GM23338 (cell line): ENCODE measurements around the gene SLC2A11.

Source experiments
- CTCF ChIP-seq, 2 experiments: fragments of 200-600 bp in 1 of 2; sonication (generic) in 1 of 2; conservative IDR thresholded peaks; 2 replicates each; pipeline versions ENCODE4 v1.5.1 to v1.6.1; 2016 to 2017; ENCODE audit warnings: antibody characterized with exemption in 2 of 2, low read depth in 2 of 2, mild to moderate bottlenecking in 2 of 2, moderate library complexity in 1 of 2
- EZH2 ChIP-seq: fragments of 200-600 bp; sonication (generic); IDR thresholded peaks from one replicate; pipeline ENCODE4 v1.8.0; 2017; ENCODE audit warnings: antibody characterized with exemption, mild to moderate bottlenecking, low read depth; ENCODE audit not compliant: unreplicated experiment
- EZH2phosphoT487 ChIP-seq: fragments of 200-600 bp; sonication (generic); IDR thresholded peaks from one replicate; pipeline ENCODE4 v1.8.1; 2018; ENCODE audit warnings: antibody characterized with exemption; ENCODE audit not compliant: unreplicated experiment
- JUNB ChIP-seq: IDR thresholded peaks from one replicate; pipeline ENCODE4 v1.6.1; 2016; ENCODE audit warnings: antibody characterized with exemption; ENCODE audit not compliant: unreplicated experiment
- NANOG ChIP-seq: IDR thresholded peaks from 2 replicates; pipeline ENCODE4 v1.6.1; 2016; ENCODE audit warnings: antibody characterized with exemption, borderline replicate concordance
- POLR2AphosphoS5 ChIP-seq: IDR thresholded peaks from 2 replicates; pipeline ENCODE4 v1.6.1; 2016; ENCODE audit warnings: antibody characterized with exemption, low read depth
- REST ChIP-seq: IDR thresholded peaks from one replicate; pipeline ENCODE4 v1.6.1; 2018; ENCODE audit warnings: antibody characterized with exemption; ENCODE audit not compliant: unreplicated experiment
- STAT1 ChIP-seq: IDR thresholded peaks from one replicate; pipeline ENCODE4 v1.6.1; 2016; ENCODE audit warnings: antibody characterized with exemption; ENCODE audit not compliant: unreplicated experiment
- ZNF331 ChIP-seq: fragments of 250-450 bp; sonication (Bioruptor Pico); IDR thresholded peaks from 2 replicates; pipeline ENCODE4 v1.5.0; 2020; ENCODE audit warnings: low read depth, mild to moderate bottlenecking, moderate library complexity

- no peak for TF ChIP-seq CTCF (conservative IDR thresholded peaks at IDR 0.05; ENCODE audit: low read depth in 2 of 2)
- TF ChIP-seq ZNF331, result no peak
- TF ChIP-seq EZH2, result no peak
- no peak for TF ChIP-seq POLR2AphosphoS5
- TF ChIP-seq REST, result no peak
- no peak for TF ChIP-seq STAT1
- TF ChIP-seq NANOG, result no peak
- no peak for TF ChIP-seq JUNB
- TF ChIP-seq EZH2phosphoT487, result no peak
Observed at GRCh38 chr22:23827351-23827995, 30.2 kb upstream of the SLC2A11 start.
